WTC11 (cell line): Measurements from ENCODE around the gene SGPP1. TPM values are rescaled to one million over a fixed set of nuclear protein-coding genes. Genes with fewer than 3 reads are reported as not detected.
"Not testable (repeated sequence)": the region's sequence is repeated elsewhere in the genome, so short reads cannot be mapped to it uniquely, and the experiment has no call there.

Experiments used
- ATAC-seq: fragments of 200-7000 bp; cut with Tn5 transposase; 2 replicates; pipeline ENCODE4 v1.10.0; 2021; ENCODE audit warnings: mild to moderate bottlenecking, moderate library complexity
- CTCF ChIA-PET: fragments of 300-600 bp; sonication (Branson Sonifier 250); formaldehyde crosslinking; loops from one replicate; lab custom pipeline; 2021; ENCODE audit warnings: antibody characterized with exemption; lab: Charles Lee
- POLR2A ChIA-PET: fragments of 350-600 bp; sonication (Branson Sonifier 250); formaldehyde crosslinking; loops from one replicate; lab custom pipeline; 2021; ENCODE audit warnings: antibody characterized with exemption; lab: Charles Lee
- DNase-seq: peaks from one replicate; pipeline ENCODE4 v3.0.0; 2021; ENCODE audit warnings: low spot score
- H3K27ac Mint-ChIP-seq: 2 replicates; pipeline ENCODE4 v1.8.0; 2021; ENCODE audit warnings: mixed read lengths
- H3K27me3 Mint-ChIP-seq: 2 replicates; pipeline ENCODE4 v1.8.0; 2021; ENCODE audit warnings: low read depth, mild to moderate bottlenecking, moderate library complexity, mixed read lengths
- H3K36me3 Mint-ChIP-seq: 2 replicates; pipeline ENCODE4 v1.8.0; 2021; ENCODE audit warnings: mixed read lengths
- H3K4me1 Mint-ChIP-seq: 2 replicates; pipeline ENCODE4 v1.8.0; 2022; ENCODE audit warnings: mixed read lengths
- H3K4me3 Mint-ChIP-seq: 2 replicates; pipeline ENCODE4 v1.8.0; 2021; ENCODE audit warnings: mild to moderate bottlenecking, moderate library complexity, mixed read lengths
- H3K9me3 Mint-ChIP-seq: 2 replicates; pipeline ENCODE4 v1.8.0; 2021; ENCODE audit warnings: mixed read lengths
- ATF1 ChIP-seq: sonication (generic); formaldehyde crosslinking; IDR thresholded peaks from 2 replicates; pipeline ENCODE4 v1.8.1; 2023; ENCODE audit warnings: mild to moderate bottlenecking, moderate library complexity, missing genetic modification reagents
- CREB1 ChIP-seq: sonication (generic); formaldehyde crosslinking; IDR thresholded peaks from 2 replicates; pipeline ENCODE4 v1.8.0; 2023; ENCODE audit warnings: mild to moderate bottlenecking, missing genetic modification reagents
- CREM ChIP-seq: sonication (generic); formaldehyde crosslinking; IDR thresholded peaks from 2 replicates; pipeline ENCODE4 v1.8.1; 2022; ENCODE audit warnings: mild to moderate bottlenecking, missing genetic modification reagents, moderate library complexity
- ESRRA ChIP-seq: sonication (generic); formaldehyde crosslinking; IDR thresholded peaks from 2 replicates; pipeline ENCODE4 v1.8.1; 2022; ENCODE audit warnings: mild to moderate bottlenecking, missing genetic modification reagents, borderline replicate concordance
- FOXJ3 ChIP-seq: sonication (generic); formaldehyde crosslinking; IDR thresholded peaks from 2 replicates; pipeline ENCODE4 v1.9.0; 2021; ENCODE audit warnings: missing genetic modification reagents, mild to moderate bottlenecking, borderline replicate concordance
- GTF2I ChIP-seq: fragments of 250-450 bp; sonication (Bioruptor Pico); conservative IDR thresholded peaks from 2 replicates; pipeline ENCODE4 v1.4.0; 2021; ENCODE audit warnings: mild to moderate bottlenecking
- JUN ChIP-seq: sonication (generic); formaldehyde crosslinking; IDR thresholded peaks from 2 replicates; pipeline ENCODE4 v1.8.0; 2023; ENCODE audit warnings: mild to moderate bottlenecking, missing genetic modification reagents
- KAT7 ChIP-seq: sonication (generic); formaldehyde crosslinking; IDR thresholded peaks from 2 replicates; pipeline ENCODE4 v1.8.1; 2023; ENCODE audit warnings: missing genetic modification reagents, mild to moderate bottlenecking, borderline replicate concordance
- SMAD4 ChIP-seq: sonication (generic); formaldehyde crosslinking; IDR thresholded peaks from 2 replicates; pipeline ENCODE4 v1.8.0; 2022; ENCODE audit warnings: mild to moderate bottlenecking, missing genetic modification reagents
- SOX15 ChIP-seq: fragments of 250-450 bp; sonication (Bioruptor Pico); IDR thresholded peaks from 2 replicates; pipeline ENCODE4 v1.9.0; 2021; ENCODE audit warnings: mild to moderate bottlenecking
- TCF7 ChIP-seq: sonication (generic); formaldehyde crosslinking; IDR thresholded peaks from 2 replicates; pipeline ENCODE4 v1.8.0; 2022; ENCODE audit warnings: mild to moderate bottlenecking, low read depth, missing genetic modification reagents, moderate library complexity
- TEAD4 ChIP-seq: sonication (generic); formaldehyde crosslinking; IDR thresholded peaks from 2 replicates; pipeline ENCODE4 v1.8.0; 2022; ENCODE audit warnings: mild to moderate bottlenecking, missing genetic modification reagents
- TP53 ChIP-seq: sonication (generic); formaldehyde crosslinking; IDR thresholded peaks from 2 replicates; pipeline ENCODE4 v1.8.1; 2023; ENCODE audit warnings: mild to moderate bottlenecking, missing genetic modification reagents
- ZNF138 ChIP-seq: sonication (generic); formaldehyde crosslinking; conservative IDR thresholded peaks from 2 replicates; pipeline ENCODE4 v1.8.1; 2022; ENCODE audit warnings: mild to moderate bottlenecking, moderate library complexity, missing genetic modification reagents
- ZNF423 ChIP-seq: fragments of 250-450 bp; sonication (Bioruptor Pico); IDR thresholded peaks from 2 replicates; pipeline ENCODE4 v2.1.2; 2022; ENCODE audit warnings: mild to moderate bottlenecking, moderate library complexity
- total RNA-seq: library from RNA; stranded (reverse); gene quantifications from 3 replicates; pipeline ENCODE4 v1.2.3, GENCODE V29; 2021
- TF ChIP-seq, protein P1 (sequence below): sonication (generic); formaldehyde crosslinking; IDR thresholded peaks from 2 replicates; pipeline ENCODE4 v1.8.0; 2022; ENCODE audit warnings: missing genetic modification reagents
- TF ChIP-seq, protein P2 (sequence below): fragments of 250-450 bp; sonication (Bioruptor Pico); IDR thresholded peaks from 2 replicates; pipeline ENCODE4 v1.9.0; 2021; ENCODE audit warnings: mild to moderate bottlenecking
- TF ChIP-seq, protein P3 (sequence below): sonication (generic); formaldehyde crosslinking; IDR thresholded peaks from 2 replicates; pipeline ENCODE4 v1.8.0; 2022; ENCODE audit warnings: mild to moderate bottlenecking, missing genetic modification reagents
- TF ChIP-seq, protein P4 (sequence below): sonication (generic); formaldehyde crosslinking; IDR thresholded peaks from 2 replicates; pipeline ENCODE4 v1.8.1; 2023; ENCODE audit warnings: mild to moderate bottlenecking, missing genetic modification reagents, moderate library complexity
- TF ChIP-seq, protein P5 (sequence below): sonication (generic); formaldehyde crosslinking; IDR thresholded peaks from 2 replicates; pipeline ENCODE4 v1.8.1; 2023; ENCODE audit warnings: mild to moderate bottlenecking, missing genetic modification reagents
- TF ChIP-seq, protein P6 (sequence below): sonication (generic); formaldehyde crosslinking; IDR thresholded peaks from 2 replicates; pipeline ENCODE4 v1.8.0; 2022; ENCODE audit warnings: mild to moderate bottlenecking, missing genetic modification reagents
- TF ChIP-seq, protein P7 (sequence below): fragments of 250-450 bp; sonication (Bioruptor Pico); IDR thresholded peaks from 2 replicates; pipeline ENCODE4 v1.9.0; 2021; ENCODE audit warnings: moderate library complexity, mild to moderate bottlenecking, inconsistent platforms, borderline replicate concordance

Gene SGPP1
- total RNA-seq, 1 experiment from 2014 or later: 8.5 TPM

DNA sequence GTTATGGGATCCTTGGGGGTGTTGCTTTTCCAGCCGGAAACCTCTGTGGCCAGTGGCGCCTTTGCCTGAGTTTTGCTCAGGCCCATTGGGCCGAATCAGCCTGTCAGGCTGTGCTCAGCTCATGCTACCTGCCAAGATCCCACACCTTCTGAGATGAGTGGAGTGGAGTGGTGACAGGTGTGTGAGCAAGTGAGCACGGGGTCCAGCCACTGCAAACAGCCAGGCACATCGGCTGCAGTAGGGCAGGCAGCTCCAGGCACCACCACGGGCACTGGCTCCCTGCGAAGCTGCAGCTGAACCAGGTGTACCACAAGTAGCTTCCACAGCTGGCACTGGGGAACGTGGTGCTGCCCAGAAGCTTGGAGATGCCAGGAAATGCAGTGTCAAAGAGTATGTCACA is 65.1 kb downstream of the SGPP1 start:
- no peaks in the 10 kb centered on the region for H3K36me3 Mint-ChIP-seq
- no peak for ATAC-seq
- H3K27me3 Mint-ChIP-seq: no peaks in the 10 kb centered on the region
- no peak overlapping the region for H3K27ac Mint-ChIP-seq
- CTCF ChIA-PET: no interaction called here
- no peak overlapping the region for H3K4me3 Mint-ChIP-seq
- POLR2A ChIA-PET: no interaction called here
- H3K4me1 Mint-ChIP-seq: no peaks in the 10 kb centered on the region
- no peak for TF ChIP-seq GTF2I (CRISPR knock-in tag)
- TF ChIP-seq ZNF138 (CRISPR knock-in tag): no peak
- TF ChIP-seq, protein P1, sequence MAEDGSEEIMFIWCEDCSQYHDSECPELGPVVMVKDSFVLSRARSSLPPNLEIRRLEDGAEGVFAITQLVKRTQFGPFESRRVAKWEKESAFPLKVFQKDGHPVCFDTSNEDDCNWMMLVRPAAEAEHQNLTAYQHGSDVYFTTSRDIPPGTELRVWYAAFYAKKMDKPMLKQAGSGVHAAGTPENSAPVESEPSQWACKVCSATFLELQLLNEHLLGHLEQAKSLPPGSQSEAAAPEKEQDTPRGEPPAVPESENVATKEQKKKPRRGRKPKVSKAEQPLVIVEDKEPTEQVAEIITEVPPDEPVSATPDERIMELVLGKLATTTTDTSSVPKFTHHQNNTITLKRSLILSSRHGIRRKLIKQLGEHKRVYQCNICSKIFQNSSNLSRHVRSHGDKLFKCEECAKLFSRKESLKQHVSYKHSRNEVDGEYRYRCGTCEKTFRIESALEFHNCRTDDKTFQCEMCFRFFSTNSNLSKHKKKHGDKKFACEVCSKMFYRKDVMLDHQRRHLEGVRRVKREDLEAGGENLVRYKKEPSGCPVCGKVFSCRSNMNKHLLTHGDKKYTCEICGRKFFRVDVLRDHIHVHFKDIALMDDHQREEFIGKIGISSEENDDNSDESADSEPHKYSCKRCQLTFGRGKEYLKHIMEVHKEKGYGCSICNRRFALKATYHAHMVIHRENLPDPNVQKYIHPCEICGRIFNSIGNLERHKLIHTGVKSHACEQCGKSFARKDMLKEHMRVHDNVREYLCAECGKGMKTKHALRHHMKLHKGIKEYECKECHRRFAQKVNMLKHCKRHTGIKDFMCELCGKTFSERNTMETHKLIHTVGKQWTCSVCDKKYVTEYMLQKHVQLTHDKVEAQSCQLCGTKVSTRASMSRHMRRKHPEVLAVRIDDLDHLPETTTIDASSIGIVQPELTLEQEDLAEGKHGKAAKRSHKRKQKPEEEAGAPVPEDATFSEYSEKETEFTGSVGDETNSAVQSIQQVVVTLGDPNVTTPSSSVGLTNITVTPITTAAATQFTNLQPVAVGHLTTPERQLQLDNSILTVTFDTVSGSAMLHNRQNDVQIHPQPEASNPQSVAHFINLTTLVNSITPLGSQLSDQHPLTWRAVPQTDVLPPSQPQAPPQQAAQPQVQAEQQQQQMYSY (CRISPR knock-in tag): no peak
- TF ChIP-seq, protein P2, sequence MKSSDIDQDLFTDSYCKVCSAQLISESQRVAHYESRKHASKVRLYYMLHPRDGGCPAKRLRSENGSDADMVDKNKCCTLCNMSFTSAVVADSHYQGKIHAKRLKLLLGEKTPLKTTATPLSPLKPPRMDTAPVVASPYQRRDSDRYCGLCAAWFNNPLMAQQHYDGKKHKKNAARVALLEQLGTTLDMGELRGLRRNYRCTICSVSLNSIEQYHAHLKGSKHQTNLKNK (CRISPR knock-in tag): no peak
- TF ChIP-seq ESRRA (CRISPR knock-in tag): no peak
- no peak for TF ChIP-seq FOXJ3 (CRISPR knock-in tag)
- no peak for TF ChIP-seq TP53 (CRISPR knock-in tag)
- no peak for TF ChIP-seq TEAD4 (CRISPR knock-in tag)
- no peak for TF ChIP-seq SMAD4 (CRISPR knock-in tag)
- TF ChIP-seq JUN: no peak
- TF ChIP-seq, protein P3, sequence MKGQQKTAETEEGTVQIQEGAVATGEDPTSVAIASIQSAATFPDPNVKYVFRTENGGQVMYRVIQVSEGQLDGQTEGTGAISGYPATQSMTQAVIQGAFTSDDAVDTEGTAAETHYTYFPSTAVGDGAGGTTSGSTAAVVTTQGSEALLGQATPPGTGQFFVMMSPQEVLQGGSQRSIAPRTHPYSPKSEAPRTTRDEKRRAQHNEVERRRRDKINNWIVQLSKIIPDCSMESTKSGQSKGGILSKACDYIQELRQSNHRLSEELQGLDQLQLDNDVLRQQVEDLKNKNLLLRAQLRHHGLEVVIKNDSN (CRISPR knock-in tag): no peak
- TF ChIP-seq, all 79 proteins: peak for 0
- DNase-seq: no peak
- no peaks in the 10 kb centered on the region for H3K9me3 Mint-ChIP-seq

DNA sequence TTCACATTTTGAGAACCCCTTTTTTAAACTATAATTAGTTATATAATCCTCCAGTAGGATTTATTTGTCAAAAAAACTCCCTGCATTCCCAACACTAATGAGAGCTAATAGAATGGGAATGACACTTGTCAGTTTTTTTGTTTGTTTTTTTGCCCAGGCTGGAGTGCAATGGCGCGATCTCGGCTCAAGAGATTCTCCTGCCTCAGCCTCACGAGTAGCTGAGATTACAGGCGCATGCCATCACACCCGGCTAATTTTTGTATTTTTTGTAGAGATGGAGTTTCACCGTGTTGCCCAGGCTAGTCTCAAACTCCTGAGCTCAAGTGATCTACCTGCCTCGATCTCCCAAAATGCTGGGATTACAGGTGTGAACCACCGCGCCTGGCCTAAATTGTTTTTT is 66.0 kb downstream of the SGPP1 start:
- ATAC-seq, H3K4me3 Mint-ChIP-seq, H3K4me1 Mint-ChIP-seq, H3K27ac Mint-ChIP-seq, CTCF ChIA-PET, H3K36me3 Mint-ChIP-seq, POLR2A ChIA-PET, DNase-seq, H3K9me3 Mint-ChIP-seq, H3K27me3 Mint-ChIP-seq: not testable (repeated sequence)

DNA sequence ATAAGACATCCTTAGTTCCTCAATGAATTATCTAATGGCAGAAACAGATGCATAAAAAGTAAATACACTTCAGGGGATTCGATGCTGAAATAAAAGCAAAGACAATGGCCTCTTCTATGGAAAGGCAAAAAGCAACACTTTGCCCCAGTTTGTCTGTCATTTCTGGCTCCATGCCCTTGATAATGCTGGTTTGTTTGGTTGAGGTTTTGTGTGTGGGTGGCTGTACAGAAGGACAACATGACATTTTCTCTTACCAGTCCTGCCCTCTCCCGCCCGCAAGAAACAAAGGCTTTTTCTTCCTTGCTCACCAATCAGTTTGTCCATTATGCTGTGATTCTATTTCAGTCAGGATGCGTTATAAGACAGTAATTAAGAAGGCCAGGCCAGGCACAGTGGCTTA is 68.1 kb downstream of the SGPP1 start:
- H3K4me1 Mint-ChIP-seq: no peaks in the 10 kb centered on the region
- no peaks in the 10 kb centered on the region for H3K9me3 Mint-ChIP-seq
- CTCF ChIA-PET: no interaction called here
- no peaks in the 10 kb centered on the region for H3K27me3 Mint-ChIP-seq
- DNase-seq (no peak), ATAC-seq (no peak)
- H3K4me3 Mint-ChIP-seq: no peak overlapping the region
- H3K36me3 Mint-ChIP-seq: no peaks in the 10 kb centered on the region
- POLR2A ChIA-PET: no interaction called here
- H3K27ac Mint-ChIP-seq: no peak overlapping the region
- TF ChIP-seq SOX15 (CRISPR knock-in tag) (no peak), KAT7 (CRISPR knock-in tag) (no peak), TP53 (CRISPR knock-in tag) (no peak), TEAD4 (CRISPR knock-in tag) (no peak), ESRRA (CRISPR knock-in tag) (no peak), ZNF423 (CRISPR knock-in tag) (no peak), CREB1 (CRISPR knock-in tag) (no peak), CREM (CRISPR knock-in tag) (no peak), TCF7 (no peak), ATF1 (CRISPR knock-in tag) (no peak)
- TF ChIP-seq, protein P4, sequence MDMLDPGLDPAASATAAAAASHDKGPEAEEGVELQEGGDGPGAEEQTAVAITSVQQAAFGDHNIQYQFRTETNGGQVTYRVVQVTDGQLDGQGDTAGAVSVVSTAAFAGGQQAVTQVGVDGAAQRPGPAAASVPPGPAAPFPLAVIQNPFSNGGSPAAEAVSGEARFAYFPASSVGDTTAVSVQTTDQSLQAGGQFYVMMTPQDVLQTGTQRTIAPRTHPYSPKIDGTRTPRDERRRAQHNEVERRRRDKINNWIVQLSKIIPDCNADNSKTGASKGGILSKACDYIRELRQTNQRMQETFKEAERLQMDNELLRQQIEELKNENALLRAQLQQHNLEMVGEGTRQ (CRISPR knock-in tag): no peak
- TF ChIP-seq, protein P3 (CRISPR knock-in tag): no peak
- TF ChIP-seq, protein P5, sequence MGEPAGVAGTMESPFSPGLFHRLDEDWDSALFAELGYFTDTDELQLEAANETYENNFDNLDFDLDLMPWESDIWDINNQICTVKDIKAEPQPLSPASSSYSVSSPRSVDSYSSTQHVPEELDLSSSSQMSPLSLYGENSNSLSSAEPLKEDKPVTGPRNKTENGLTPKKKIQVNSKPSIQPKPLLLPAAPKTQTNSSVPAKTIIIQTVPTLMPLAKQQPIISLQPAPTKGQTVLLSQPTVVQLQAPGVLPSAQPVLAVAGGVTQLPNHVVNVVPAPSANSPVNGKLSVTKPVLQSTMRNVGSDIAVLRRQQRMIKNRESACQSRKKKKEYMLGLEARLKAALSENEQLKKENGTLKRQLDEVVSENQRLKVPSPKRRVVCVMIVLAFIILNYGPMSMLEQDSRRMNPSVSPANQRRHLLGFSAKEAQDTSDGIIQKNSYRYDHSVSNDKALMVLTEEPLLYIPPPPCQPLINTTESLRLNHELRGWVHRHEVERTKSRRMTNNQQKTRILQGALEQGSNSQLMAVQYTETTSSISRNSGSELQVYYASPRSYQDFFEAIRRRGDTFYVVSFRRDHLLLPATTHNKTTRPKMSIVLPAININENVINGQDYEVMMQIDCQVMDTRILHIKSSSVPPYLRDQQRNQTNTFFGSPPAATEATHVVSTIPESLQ: no peak
- TF ChIP-seq, protein P6, sequence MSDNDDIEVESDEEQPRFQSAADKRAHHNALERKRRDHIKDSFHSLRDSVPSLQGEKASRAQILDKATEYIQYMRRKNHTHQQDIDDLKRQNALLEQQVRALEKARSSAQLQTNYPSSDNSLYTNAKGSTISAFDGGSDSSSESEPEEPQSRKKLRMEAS (CRISPR knock-in tag): no peak
- TF ChIP-seq, protein P7, sequence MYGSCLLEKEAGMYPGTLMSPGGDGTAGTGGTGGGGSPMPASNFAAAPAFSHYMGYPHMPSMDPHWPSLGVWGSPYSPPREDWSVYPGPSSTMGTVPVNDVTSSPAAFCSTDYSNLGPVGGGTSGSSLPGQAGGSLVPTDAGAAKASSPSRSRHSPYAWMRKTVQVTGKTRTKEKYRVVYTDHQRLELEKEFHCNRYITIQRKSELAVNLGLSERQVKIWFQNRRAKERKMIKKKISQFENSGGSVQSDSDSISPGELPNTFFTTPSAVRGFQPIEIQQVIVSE: no peak
